IMR-90 (cell line): ENCODE results near the gene IFT81.

ENCODE experiments used
- MAFK ChIP-seq: IDR thresholded peaks from 2 replicates; pipeline ENCODE4 v1.6.1; 2012; ENCODE audit warnings: low read depth, low read length, improper control_type of control experiment
- MXI1 ChIP-seq: IDR thresholded peaks from 2 replicates; pipeline ENCODE4 v1.6.1; 2012; ENCODE audit warnings: low read depth, mild to moderate bottlenecking, low read length, moderate library complexity, borderline replicate concordance
- POLR2A ChIP-seq: IDR thresholded peaks from 2 replicates; pipeline ENCODE4 v1.6.1; 2012; ENCODE audit warnings: mild to moderate bottlenecking, low read depth, low read length
- RCOR1 ChIP-seq: IDR thresholded peaks from 2 replicates; pipeline ENCODE4 v1.6.1; 2012; ENCODE audit warnings: mild to moderate bottlenecking, low read length, improper control_type of control experiment; ENCODE audit not compliant: insufficient replicate concordance
- RFX5 ChIP-seq: IDR thresholded peaks from 2 replicates; pipeline ENCODE4 v1.8.0; 2012; ENCODE audit warnings: low read depth, mild to moderate bottlenecking, low read length, moderate library complexity
- TF ChIP-seq, protein P1 (sequence below): conservative IDR thresholded peaks from 2 replicates; pipeline ENCODE4 v1.5.1; 2012; ENCODE audit warnings: mild to moderate bottlenecking, low read depth, low read length, improper control_type of control experiment
- TF ChIP-seq, protein P2 (sequence below): fragments of 150-350 bp; IDR thresholded peaks from 2 replicates; pipeline ENCODE4 v1.6.1; 2017; ENCODE audit warnings: mild to moderate bottlenecking, antibody characterized with exemption, low read length, low read depth

DNA sequence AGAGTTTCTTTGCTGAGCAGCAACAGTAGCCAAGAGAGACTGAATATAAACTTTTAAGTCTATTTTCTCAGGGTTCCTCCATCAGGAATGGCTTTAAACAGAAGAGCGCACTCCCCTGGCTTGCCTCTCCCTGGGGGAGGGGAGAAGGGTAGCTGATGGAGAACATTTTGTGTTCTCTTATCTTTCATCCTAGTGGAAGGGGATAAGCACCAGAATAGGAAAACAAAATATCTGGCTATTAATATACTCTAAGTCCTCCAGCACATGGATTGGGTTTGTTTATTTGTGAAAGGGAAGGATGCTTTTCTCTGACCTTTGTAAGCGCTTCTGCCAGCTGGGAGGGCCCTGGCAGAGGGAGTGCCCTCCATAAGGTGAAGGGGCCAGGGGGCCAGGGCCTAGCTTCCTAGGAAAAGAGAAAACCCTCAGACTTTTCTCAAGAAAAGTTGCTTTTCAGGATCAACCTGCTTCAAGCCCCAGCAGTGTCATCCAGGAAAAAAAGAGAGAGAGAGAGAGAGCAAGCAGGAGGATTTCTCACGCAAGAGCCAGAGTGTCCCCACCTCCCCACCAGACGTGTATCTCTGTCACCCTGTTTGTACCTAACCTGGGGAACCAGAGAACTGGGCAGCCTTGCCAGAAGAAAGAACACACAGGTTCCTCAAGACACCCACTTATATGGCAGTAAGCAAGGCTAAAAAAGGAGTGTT, 122.6 kb downstream of the IFT81 start:
- TF ChIP-seq, protein P1, sequence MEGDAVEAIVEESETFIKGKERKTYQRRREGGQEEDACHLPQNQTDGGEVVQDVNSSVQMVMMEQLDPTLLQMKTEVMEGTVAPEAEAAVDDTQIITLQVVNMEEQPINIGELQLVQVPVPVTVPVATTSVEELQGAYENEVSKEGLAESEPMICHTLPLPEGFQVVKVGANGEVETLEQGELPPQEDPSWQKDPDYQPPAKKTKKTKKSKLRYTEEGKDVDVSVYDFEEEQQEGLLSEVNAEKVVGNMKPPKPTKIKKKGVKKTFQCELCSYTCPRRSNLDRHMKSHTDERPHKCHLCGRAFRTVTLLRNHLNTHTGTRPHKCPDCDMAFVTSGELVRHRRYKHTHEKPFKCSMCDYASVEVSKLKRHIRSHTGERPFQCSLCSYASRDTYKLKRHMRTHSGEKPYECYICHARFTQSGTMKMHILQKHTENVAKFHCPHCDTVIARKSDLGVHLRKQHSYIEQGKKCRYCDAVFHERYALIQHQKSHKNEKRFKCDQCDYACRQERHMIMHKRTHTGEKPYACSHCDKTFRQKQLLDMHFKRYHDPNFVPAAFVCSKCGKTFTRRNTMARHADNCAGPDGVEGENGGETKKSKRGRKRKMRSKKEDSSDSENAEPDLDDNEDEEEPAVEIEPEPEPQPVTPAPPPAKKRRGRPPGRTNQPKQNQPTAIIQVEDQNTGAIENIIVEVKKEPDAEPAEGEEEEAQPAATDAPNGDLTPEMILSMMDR = no peak
- TF ChIP-seq RFX5 (no peak), POLR2A (no peak), MAFK (no peak), RCOR1 (no peak), MXI1 (no peak)
- TF ChIP-seq, protein P2, sequence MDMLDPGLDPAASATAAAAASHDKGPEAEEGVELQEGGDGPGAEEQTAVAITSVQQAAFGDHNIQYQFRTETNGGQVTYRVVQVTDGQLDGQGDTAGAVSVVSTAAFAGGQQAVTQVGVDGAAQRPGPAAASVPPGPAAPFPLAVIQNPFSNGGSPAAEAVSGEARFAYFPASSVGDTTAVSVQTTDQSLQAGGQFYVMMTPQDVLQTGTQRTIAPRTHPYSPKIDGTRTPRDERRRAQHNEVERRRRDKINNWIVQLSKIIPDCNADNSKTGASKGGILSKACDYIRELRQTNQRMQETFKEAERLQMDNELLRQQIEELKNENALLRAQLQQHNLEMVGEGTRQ = no peak
